ENCODE data around the gene SLC22A13.

DNA sequence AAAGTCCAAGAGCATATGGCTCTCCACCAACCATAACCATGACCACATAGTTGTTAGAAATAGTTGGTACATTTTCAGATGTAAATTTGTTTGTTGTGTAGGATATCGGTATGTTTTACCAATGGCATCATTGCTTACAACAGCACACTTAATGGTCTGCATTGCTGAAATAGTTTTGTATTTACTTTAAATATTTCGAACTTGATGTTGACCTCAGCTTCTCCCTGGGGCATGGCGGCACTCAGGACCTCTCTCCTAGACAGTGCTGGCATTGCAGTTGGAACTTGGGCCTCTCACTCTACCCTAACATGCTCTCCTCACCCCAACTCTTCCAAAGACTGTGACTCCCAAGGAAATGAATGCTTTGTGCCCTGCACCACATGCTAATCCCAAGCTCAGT is 5.0 kb downstream of the SLC22A13 start:
- TF ChIP-seq, protein P1, sequence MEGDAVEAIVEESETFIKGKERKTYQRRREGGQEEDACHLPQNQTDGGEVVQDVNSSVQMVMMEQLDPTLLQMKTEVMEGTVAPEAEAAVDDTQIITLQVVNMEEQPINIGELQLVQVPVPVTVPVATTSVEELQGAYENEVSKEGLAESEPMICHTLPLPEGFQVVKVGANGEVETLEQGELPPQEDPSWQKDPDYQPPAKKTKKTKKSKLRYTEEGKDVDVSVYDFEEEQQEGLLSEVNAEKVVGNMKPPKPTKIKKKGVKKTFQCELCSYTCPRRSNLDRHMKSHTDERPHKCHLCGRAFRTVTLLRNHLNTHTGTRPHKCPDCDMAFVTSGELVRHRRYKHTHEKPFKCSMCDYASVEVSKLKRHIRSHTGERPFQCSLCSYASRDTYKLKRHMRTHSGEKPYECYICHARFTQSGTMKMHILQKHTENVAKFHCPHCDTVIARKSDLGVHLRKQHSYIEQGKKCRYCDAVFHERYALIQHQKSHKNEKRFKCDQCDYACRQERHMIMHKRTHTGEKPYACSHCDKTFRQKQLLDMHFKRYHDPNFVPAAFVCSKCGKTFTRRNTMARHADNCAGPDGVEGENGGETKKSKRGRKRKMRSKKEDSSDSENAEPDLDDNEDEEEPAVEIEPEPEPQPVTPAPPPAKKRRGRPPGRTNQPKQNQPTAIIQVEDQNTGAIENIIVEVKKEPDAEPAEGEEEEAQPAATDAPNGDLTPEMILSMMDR (IDR thresholded peaks at IDR 0.05; ENCODE audit: poor library complexity, severe bottlenecking), result no peak
- TF ChIP-seq MXI1 (conservative IDR thresholded peaks at IDR 0.05; ENCODE audit: poor library complexity, severe bottlenecking) (no peak), POLR2AphosphoS5 (IDR thresholded peaks at IDR 0.05) (no peak)

All from neural cell (in vitro differentiated cells).